Brain microvascular endothelial cell (primary cell): ENCODE data around the gene GOT1.
A peak's percentile ranks its signal among the peaks of the same experiment; 100 is the strongest.

ENCODE experiments used
- DNase-seq: peaks from one replicate; pipeline ENCODE4 v3.0.0-alpha.2; 2020
- H3K27ac ChIP-seq: fragments of 250-450 bp; sonication (Bioruptor Pico); 2 replicates; pipeline ENCODE4 v1.5.1; 2020; ENCODE audit warnings: mild to moderate bottlenecking, moderate library complexity
- H3K27me3 ChIP-seq: fragments of 250-450 bp; sonication (Bioruptor Pico); replicated peaks from 2 replicates; pipeline ENCODE4 v1.5.1; 2020; ENCODE audit warnings: mild to moderate bottlenecking
- H3K36me3 ChIP-seq: fragments of 250-450 bp; sonication (Bioruptor Pico); replicated peaks from 2 replicates; pipeline ENCODE4 v1.5.1; 2020; ENCODE audit warnings: mild to moderate bottlenecking
- H3K4me3 ChIP-seq: 2 replicates; pipeline ENCODE4 v1.5.1; 2011; ENCODE audit warnings: low read depth, mild to moderate bottlenecking, control low read depth, low read length, moderate library complexity
- CTCF ChIP-seq: IDR thresholded peaks from 2 replicates; pipeline ENCODE4 v1.5.1; 2011; ENCODE audit warnings: low read depth, mild to moderate bottlenecking, moderate library complexity, low read length, control low read depth, inconsistent platforms; ENCODE audit errors: missing control alignments
- in situ Hi-C: cut with HindIII; loops from 2 replicates; pipeline ENCODE4 v1.10.0; 2017; ENCODE audit warnings: low sequenced_read_pairs, low pct_ligation_motif_present

GOT1 gene

DNA sequence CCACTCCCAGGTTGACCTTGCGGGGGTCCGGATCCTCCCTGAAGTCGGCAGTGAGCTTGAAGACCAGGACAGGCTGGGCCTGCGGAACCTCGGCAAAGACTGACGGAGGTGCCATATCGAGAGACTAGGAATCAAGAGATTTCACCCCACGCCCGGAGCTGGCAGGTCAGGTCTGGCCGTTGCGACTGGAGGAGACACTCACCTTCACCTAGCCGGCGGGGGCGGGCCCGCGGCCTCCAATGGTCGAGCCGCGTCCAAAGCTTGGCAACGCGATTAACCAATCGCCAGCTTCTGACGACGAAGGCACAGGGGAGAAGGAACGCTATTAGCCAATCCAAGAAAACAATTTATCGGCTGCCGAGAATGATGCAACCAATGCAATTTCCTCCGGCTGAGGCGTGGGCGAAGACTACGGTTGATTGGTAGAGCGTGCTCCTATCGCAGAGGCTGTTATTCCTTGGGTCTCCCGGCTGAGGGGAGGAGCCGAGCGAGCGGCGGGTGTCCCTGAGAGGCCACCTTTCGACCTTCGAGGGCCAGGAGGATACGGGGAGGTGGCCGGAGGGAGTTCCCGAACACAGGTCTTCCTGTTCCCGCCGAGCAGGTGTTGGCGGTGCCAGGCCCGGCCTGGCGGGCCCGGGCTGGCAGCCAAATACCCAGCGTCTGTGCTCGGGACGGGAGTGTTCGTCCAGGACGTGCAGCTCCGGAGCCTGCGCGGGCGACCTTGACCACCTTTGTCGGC lies at the start of gene GOT1:
Gene GOT1 (minus strand): TSS at position 174 of the 739 bp plus-strand sequence. CDS start 59 bp downstream, at position 115.
- peak; percentile 99 for DNase-seq
- in situ Hi-C loops, result no loop called here
- TF ChIP-seq CTCF, result no peak
- no peaks in the 10 kb centered on the region for H3K27me3 ChIP-seq
- peak within 1 kb of the TSS; percentile 100 for H3K4me3 ChIP-seq
- H3K27ac ChIP-seq, result peak within 1 kb of the TSS; percentile 86
- peaks cover under 1% of the 10 kb centered on the region for H3K36me3 ChIP-seq

GRCh38 chr10:99470327-99470726 lies 39.9 kb upstream of the GOT1 start:
- TF ChIP-seq CTCF, result no peak
- H3K27me3 ChIP-seq, result no peaks in the 10 kb centered on the region
- no peaks in the 10 kb centered on the region for H3K36me3 ChIP-seq
- no peak for DNase-seq
- in situ Hi-C loops, result no loop called here
- no peak overlapping the region for H3K4me3 ChIP-seq
- H3K27ac ChIP-seq, result no peak overlapping the region

GRCh38 chr10:99467236-99467999 lies 37.0 kb upstream of the GOT1 start:
- Histone ChIP-seq H3K4me3 (no peak overlapping the region), H3K36me3 (no peaks in the 10 kb centered on the region), H3K27ac (no peak overlapping the region), H3K27me3 (no peaks in the 10 kb centered on the region)
- no peak for DNase-seq
- in situ Hi-C loops, result no loop called here
- TF ChIP-seq CTCF, result no peak

GRCh38 chr10:99466632-99467223 lies 36.3 kb upstream of the GOT1 start:
- Histone ChIP-seq H3K27ac (no peak overlapping the region), H3K4me3 (no peak overlapping the region), H3K36me3 (no peaks in the 10 kb centered on the region), H3K27me3 (no peaks in the 10 kb centered on the region)
- TF ChIP-seq CTCF, result no peak
- no peak for DNase-seq
- in situ Hi-C loops, result no loop called here

DNA sequence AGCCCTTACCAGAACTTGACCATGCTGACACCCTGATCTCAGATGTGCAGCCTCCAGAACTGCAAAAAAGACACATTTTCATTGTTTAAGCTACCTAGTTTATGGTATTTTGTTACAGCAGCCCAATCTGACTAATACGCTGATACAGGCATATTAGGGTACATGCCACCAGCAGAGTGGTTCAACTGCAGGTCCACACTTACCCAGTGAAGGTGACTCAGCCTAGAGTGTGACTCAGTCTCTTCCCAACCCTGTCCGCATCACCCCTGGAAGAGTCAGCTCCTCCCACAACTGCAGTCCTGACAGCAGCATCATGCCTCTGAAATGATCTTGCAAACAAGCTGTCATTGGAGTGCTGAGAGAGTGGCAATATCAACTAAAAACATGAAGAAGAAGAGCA lies 30.8 kb upstream of the GOT1 start:
- Histone ChIP-seq H3K4me3 (no peak overlapping the region), H3K36me3 (no peaks in the 10 kb centered on the region), H3K27me3 (no peaks in the 10 kb centered on the region), H3K27ac (no peak overlapping the region)
- peak; percentile 65 for DNase-seq
- no peak for TF ChIP-seq CTCF
- in situ Hi-C loops, result no loop called here
